ENCODE measurements around the gene NPS.

NPS gene

GRCh38 chr10:127535802-127536515, 13.2 kb upstream of the NPS start:
- Mint-ChIP-seq H3K4me1 (ENCODE audit: low read depth) (no peaks in the 10 kb centered on the region), H3K36me3 (ENCODE audit: low read depth) (no peaks in the 10 kb centered on the region), H3K4me3 (no peak overlapping the region), H3K27ac (no peak overlapping the region), H3K27me3 (ENCODE audit: low read depth) (no peaks in the 10 kb centered on the region), H3K9me3 (no peaks in the 10 kb centered on the region)

- H3K4me3 Mint-ChIP-seq, result no peak overlapping the region
- no peaks in the 10 kb centered on the region for H3K9me3 Mint-ChIP-seq
- no peaks in the 10 kb centered on the region for H3K27me3 Mint-ChIP-seq (ENCODE audit: low read depth)
- H3K36me3 Mint-ChIP-seq (ENCODE audit: low read depth), result no peaks in the 10 kb centered on the region
- peak overlapping the region; percentile 11 for H3K27ac Mint-ChIP-seq
- no peaks in the 10 kb centered on the region for H3K4me1 Mint-ChIP-seq (ENCODE audit: low read depth)
Observed at GRCh38 chr10:127536972-127537760, 11.9 kb upstream of the NPS start.

- no peaks in the 10 kb centered on the region for H3K4me1 Mint-ChIP-seq (ENCODE audit: low read depth)
- H3K36me3 Mint-ChIP-seq (ENCODE audit: low read depth), result no peaks in the 10 kb centered on the region
- peak overlapping the region; percentile 11 for H3K27ac Mint-ChIP-seq
- H3K9me3 Mint-ChIP-seq, result no peaks in the 10 kb centered on the region
- H3K27me3 Mint-ChIP-seq (ENCODE audit: low read depth), result no peaks in the 10 kb centered on the region
- H3K4me3 Mint-ChIP-seq, result no peak overlapping the region
Observed at GRCh38 chr10:127537924-127538323, 11.2 kb upstream of the NPS start.

- no peaks in the 10 kb centered on the region for H3K4me1 Mint-ChIP-seq (ENCODE audit: low read depth)
- no peaks in the 10 kb centered on the region for H3K36me3 Mint-ChIP-seq (ENCODE audit: low read depth)
- no peak overlapping the region for H3K4me3 Mint-ChIP-seq
- H3K27me3 Mint-ChIP-seq (ENCODE audit: low read depth), result no peaks in the 10 kb centered on the region
- no peak overlapping the region for H3K27ac Mint-ChIP-seq
- H3K9me3 Mint-ChIP-seq, result peaks cover 6% of the 10 kb centered on the region
Observed at GRCh38 chr10:127548022-127548421, 1.1 kb upstream of the NPS start.

GRCh38 chr10:127550861-127551260, 1.8 kb downstream of the NPS start:
- H3K27ac Mint-ChIP-seq, result no peak overlapping the region
- H3K36me3 Mint-ChIP-seq (ENCODE audit: low read depth), result no peaks in the 10 kb centered on the region
- no peaks in the 10 kb centered on the region for H3K27me3 Mint-ChIP-seq (ENCODE audit: low read depth)
- no peak overlapping the region for H3K4me3 Mint-ChIP-seq
- H3K9me3 Mint-ChIP-seq, result peaks cover 2% of the 10 kb centered on the region
- no peaks in the 10 kb centered on the region for H3K4me1 Mint-ChIP-seq (ENCODE audit: low read depth)

GRCh38 chr10:127552446-127552845, 3.3 kb downstream of the NPS start:
- Mint-ChIP-seq H3K4me1 (ENCODE audit: low read depth) (no peaks in the 10 kb centered on the region), H3K4me3 (no peak overlapping the region), H3K27me3 (ENCODE audit: low read depth) (no peaks in the 10 kb centered on the region)

GRCh38 chr10:127553417-127553816, 4.3 kb downstream of the NPS start:
- no peaks in the 10 kb centered on the region for H3K36me3 Mint-ChIP-seq (ENCODE audit: low read depth)
- no peak overlapping the region for H3K27ac Mint-ChIP-seq
- no peaks in the 10 kb centered on the region for H3K4me1 Mint-ChIP-seq (ENCODE audit: low read depth)
- H3K9me3 Mint-ChIP-seq, result no peaks in the 10 kb centered on the region
- H3K4me3 Mint-ChIP-seq, result no peak overlapping the region
- H3K27me3 Mint-ChIP-seq (ENCODE audit: low read depth), result no peaks in the 10 kb centered on the region

More at GRCh38 chr10:127552446-127552845, 3.3 kb downstream of the NPS start:
- Mint-ChIP-seq H3K36me3 (ENCODE audit: low read depth) (no peaks in the 10 kb centered on the region), H3K9me3 (no peaks in the 10 kb centered on the region), H3K27ac (no peak overlapping the region)

- no peaks in the 10 kb centered on the region for H3K4me1 Mint-ChIP-seq (ENCODE audit: low read depth)
- no peaks in the 10 kb centered on the region for H3K27me3 Mint-ChIP-seq (ENCODE audit: low read depth)
- H3K9me3 Mint-ChIP-seq, result peaks cover 9% of the 10 kb centered on the region
- no peaks in the 10 kb centered on the region for H3K36me3 Mint-ChIP-seq (ENCODE audit: low read depth)
- H3K4me3 Mint-ChIP-seq, result no peak overlapping the region
- no peak overlapping the region for H3K27ac Mint-ChIP-seq
Observed at GRCh38 chr10:127556916-127557315, 7.8 kb downstream of the NPS start.

- Mint-ChIP-seq H3K9me3 (peaks cover 9% of the 10 kb centered on the region), H3K27ac (no peak overlapping the region)
Observed at GRCh38 chr10:127561647-127562046, 12.5 kb downstream of the NPS start.

GRCh38 chr10:127563718-127564553, 14.8 kb downstream of the NPS start:
- Mint-ChIP-seq H3K4me1 (ENCODE audit: low read depth) (no peaks in the 10 kb centered on the region), H3K9me3 (peaks cover 9% of the 10 kb centered on the region), H3K4me3 (no peak overlapping the region), H3K36me3 (ENCODE audit: low read depth) (no peaks in the 10 kb centered on the region), H3K27ac (no peak overlapping the region), H3K27me3 (ENCODE audit: low read depth) (no peaks in the 10 kb centered on the region)

More at GRCh38 chr10:127561647-127562046, 12.5 kb downstream of the NPS start:
- Mint-ChIP-seq H3K27me3 (ENCODE audit: low read depth) (no peaks in the 10 kb centered on the region), H3K36me3 (ENCODE audit: low read depth) (no peaks in the 10 kb centered on the region), H3K4me1 (ENCODE audit: low read depth) (no peaks in the 10 kb centered on the region), H3K4me3 (no peak overlapping the region)

- peaks cover 6% of the 10 kb centered on the region for H3K9me3 Mint-ChIP-seq
- no peak overlapping the region for H3K4me3 Mint-ChIP-seq
- no peaks in the 10 kb centered on the region for H3K27me3 Mint-ChIP-seq (ENCODE audit: low read depth)
- H3K4me1 Mint-ChIP-seq (ENCODE audit: low read depth), result no peaks in the 10 kb centered on the region
- no peak overlapping the region for H3K27ac Mint-ChIP-seq
- H3K36me3 Mint-ChIP-seq (ENCODE audit: low read depth), result no peaks in the 10 kb centered on the region
Observed at GRCh38 chr10:127564644-127565043, 15.5 kb downstream of the NPS start.

GRCh38 chr10:127565583-127565982, 16.5 kb downstream of the NPS start:
- H3K27me3 Mint-ChIP-seq (ENCODE audit: low read depth), result no peaks in the 10 kb centered on the region
- H3K4me1 Mint-ChIP-seq (ENCODE audit: low read depth), result no peaks in the 10 kb centered on the region
- H3K36me3 Mint-ChIP-seq (ENCODE audit: low read depth), result no peaks in the 10 kb centered on the region
- no peak overlapping the region for H3K4me3 Mint-ChIP-seq
- no peak overlapping the region for H3K27ac Mint-ChIP-seq
- H3K9me3 Mint-ChIP-seq, result no peaks in the 10 kb centered on the region

- H3K27ac Mint-ChIP-seq, result no peak overlapping the region
- H3K9me3 Mint-ChIP-seq, result no peaks in the 10 kb centered on the region
- H3K4me3 Mint-ChIP-seq, result no peak overlapping the region
- H3K4me1 Mint-ChIP-seq (ENCODE audit: low read depth), result no peaks in the 10 kb centered on the region
- H3K27me3 Mint-ChIP-seq (ENCODE audit: low read depth), result no peaks in the 10 kb centered on the region
- no peaks in the 10 kb centered on the region for H3K36me3 Mint-ChIP-seq (ENCODE audit: low read depth)
Observed at GRCh38 chr10:127569210-127569609, 20.1 kb downstream of the NPS start.

- no peak overlapping the region for H3K4me3 Mint-ChIP-seq
- H3K4me1 Mint-ChIP-seq (ENCODE audit: low read depth), result no peaks in the 10 kb centered on the region
- H3K36me3 Mint-ChIP-seq (ENCODE audit: low read depth), result no peaks in the 10 kb centered on the region
- no peak overlapping the region for H3K27ac Mint-ChIP-seq
- no peaks in the 10 kb centered on the region for H3K27me3 Mint-ChIP-seq (ENCODE audit: low read depth)
- no peaks in the 10 kb centered on the region for H3K9me3 Mint-ChIP-seq
Observed at GRCh38 chr10:127570036-127570435, 20.9 kb downstream of the NPS start.
